GM19463 (cell line): ENCODE data around the gene TIGD3.

Experiments used
- ATAC-seq: cut with Tn5 transposase; IDR thresholded peaks from one replicate; pipeline ENCODE4 v1.9.1; 2021; ENCODE audit warnings: mild to moderate bottlenecking, moderate library complexity; ENCODE audit not compliant: unreplicated experiment

TIGD3 gene

GRCh38 chr11:65389294-65389980 lies 34.9 kb downstream of the TIGD3 start:
- no peak for ATAC-seq

GRCh38 chr11:65390099-65390941 lies 35.8 kb downstream of the TIGD3 start:
- ATAC-seq: no peak

GRCh38 chr11:65390996-65391395 lies 36.4 kb downstream of the TIGD3 start:
- no peak for ATAC-seq

GRCh38 chr11:65392186-65392829 lies 37.8 kb downstream of the TIGD3 start:
- ATAC-seq: no peak

GRCh38 chr11:65392899-65393298 lies 38.3 kb downstream of the TIGD3 start:
- no peak for ATAC-seq

GRCh38 chr11:65393513-65394079 lies 39.0 kb downstream of the TIGD3 start:
- no peak for ATAC-seq

- no peak for ATAC-seq
Measured at GRCh38 chr11:65394125-65394536, 39.6 kb downstream of the TIGD3 start.

GRCh38 chr11:65395961-65396530 lies 41.5 kb downstream of the TIGD3 start:
- ATAC-seq: no peak

GRCh38 chr11:65396769-65397745 lies 42.5 kb downstream of the TIGD3 start:
- ATAC-seq: no peak

- no peak for ATAC-seq
Measured at GRCh38 chr11:65398362-65398910, 43.9 kb downstream of the TIGD3 start.

- ATAC-seq: no peak
Measured at GRCh38 chr11:65399249-65399648, 44.7 kb downstream of the TIGD3 start.

GRCh38 chr11:65399845-65400244 lies 45.3 kb downstream of the TIGD3 start:
- no peak for ATAC-seq

- ATAC-seq: no peak
Measured at GRCh38 chr11:65400307-65401072, 45.9 kb downstream of the TIGD3 start.

GRCh38 chr11:65401073-65401802 lies 46.7 kb downstream of the TIGD3 start:
- no peak for ATAC-seq

GRCh38 chr11:65401803-65402248 lies 47.3 kb downstream of the TIGD3 start:
- ATAC-seq: no peak

GRCh38 chr11:65402790-65403189 lies 48.2 kb downstream of the TIGD3 start:
- no peak for ATAC-seq

- no peak for ATAC-seq
Measured at GRCh38 chr11:65403607-65404121, 49.1 kb downstream of the TIGD3 start.

GRCh38 chr11:65404210-65404609 lies 49.7 kb downstream of the TIGD3 start:
- ATAC-seq: no peak
